Measurements from ENCODE around the gene PIK3C3. TPM values are rescaled to one million over a fixed set of nuclear protein-coding genes. Genes with fewer than 3 reads are reported as not detected.

Gene PIK3C3
- total RNA-seq, 1 donor from 2014 or later, result 61.5 TPM

GRCh38 chr18:42087876-42088275 lies 132.8 kb downstream of the PIK3C3 start:
- TF ChIP-seq CTCF (IDR thresholded peaks at IDR 0.05; ENCODE audit: unreplicated experiment), result no peak
- no peak overlapping the region for H3K27ac Mint-ChIP-seq
- H3K4me1 Mint-ChIP-seq (ENCODE audit: low read depth), result no peaks in the 10 kb centered on the region
- no peaks in the 10 kb centered on the region for H3K27me3 Mint-ChIP-seq
- H3K36me3 Mint-ChIP-seq (ENCODE audit: insufficient read depth), result peaks cover 3% of the 10 kb centered on the region
- no peak overlapping the region for H3K4me3 Mint-ChIP-seq (ENCODE audit: low read depth)
- no peak for DNase-seq (ENCODE audit: low spot score, unreplicated experiment)
- no peaks in the 10 kb centered on the region for H3K9me3 Mint-ChIP-seq (ENCODE audit: low read depth)

GRCh38 chr18:42092848-42093247 lies 137.8 kb downstream of the PIK3C3 start:
- no peak for DNase-seq (ENCODE audit: low spot score, unreplicated experiment)
- no peaks in the 10 kb centered on the region for H3K27me3 Mint-ChIP-seq
- no peaks in the 10 kb centered on the region for H3K4me1 Mint-ChIP-seq (ENCODE audit: low read depth)
- H3K9me3 Mint-ChIP-seq (ENCODE audit: low read depth), result no peaks in the 10 kb centered on the region
- peaks cover 3% of the 10 kb centered on the region for H3K36me3 Mint-ChIP-seq (ENCODE audit: insufficient read depth)
- TF ChIP-seq CTCF (IDR thresholded peaks at IDR 0.05; ENCODE audit: unreplicated experiment), result no peak
- H3K4me3 Mint-ChIP-seq (ENCODE audit: low read depth), result no peak overlapping the region
- H3K27ac Mint-ChIP-seq, result no peak overlapping the region

GRCh38 chr18:42094875-42095274 lies 139.8 kb downstream of the PIK3C3 start:
- no peak overlapping the region for H3K4me3 Mint-ChIP-seq (ENCODE audit: low read depth)
- DNase-seq (ENCODE audit: low spot score, unreplicated experiment), result no peak
- no peaks in the 10 kb centered on the region for H3K4me1 Mint-ChIP-seq (ENCODE audit: low read depth)
- no peak for TF ChIP-seq CTCF (IDR thresholded peaks at IDR 0.05; ENCODE audit: unreplicated experiment)
- no peak overlapping the region for H3K27ac Mint-ChIP-seq
- no peaks in the 10 kb centered on the region for H3K9me3 Mint-ChIP-seq (ENCODE audit: low read depth)
- no peaks in the 10 kb centered on the region for H3K36me3 Mint-ChIP-seq (ENCODE audit: insufficient read depth)
- H3K27me3 Mint-ChIP-seq, result no peaks in the 10 kb centered on the region

- TF ChIP-seq CTCF (IDR thresholded peaks at IDR 0.05; ENCODE audit: unreplicated experiment), result no peak
- Mint-ChIP-seq H3K9me3 (ENCODE audit: low read depth) (no peaks in the 10 kb centered on the region), H3K4me1 (ENCODE audit: low read depth) (no peaks in the 10 kb centered on the region), H3K36me3 (ENCODE audit: insufficient read depth) (no peaks in the 10 kb centered on the region), H3K4me3 (ENCODE audit: low read depth) (no peak overlapping the region), H3K27me3 (no peaks in the 10 kb centered on the region), H3K27ac (no peak overlapping the region)
- no peak for DNase-seq (ENCODE audit: low spot score, unreplicated experiment)
Observed at GRCh38 chr18:42095732-42096377, 140.8 kb downstream of the PIK3C3 start.

- no peak overlapping the region for H3K27ac Mint-ChIP-seq
- no peaks in the 10 kb centered on the region for H3K36me3 Mint-ChIP-seq (ENCODE audit: insufficient read depth)
- no peak for TF ChIP-seq CTCF (IDR thresholded peaks at IDR 0.05; ENCODE audit: unreplicated experiment)
- H3K9me3 Mint-ChIP-seq (ENCODE audit: low read depth), result no peaks in the 10 kb centered on the region
- no peak overlapping the region for H3K4me3 Mint-ChIP-seq (ENCODE audit: low read depth)
- no peak for DNase-seq (ENCODE audit: low spot score, unreplicated experiment)
- no peaks in the 10 kb centered on the region for H3K27me3 Mint-ChIP-seq
- H3K4me1 Mint-ChIP-seq (ENCODE audit: low read depth), result no peaks in the 10 kb centered on the region
Observed at GRCh38 chr18:42100248-42100647, 145.2 kb downstream of the PIK3C3 start.
